Activated CD8-positive, alpha-beta memory T cell treated with anti-CD3 and anti-CD28 coated beads, Interleukin-2, amount 50 U/mL, for 24 hours (primary cell): ENCODE data around the gene ATP6V0E2.

Experiments used
- DNase-seq: peaks from one replicate; pipeline ENCODE4 v3.0.0-alpha.2; 2020; ENCODE audit errors: extremely low read depth

ATP6V0E2 gene

GRCh38 chr7:149862156-149862555 lies 11.6 kb upstream of the ATP6V0E2 start:
- no peak for DNase-seq

GRCh38 chr7:149863500-149863899 lies 10.3 kb upstream of the ATP6V0E2 start:
- DNase-seq: no peak

GRCh38 chr7:149864023-149864422 lies 9.7 kb upstream of the ATP6V0E2 start:
- DNase-seq: no peak

GRCh38 chr7:149864751-149865150 lies 9.0 kb upstream of the ATP6V0E2 start:
- no peak for DNase-seq

- no peak for DNase-seq
Observed at GRCh38 chr7:149865437-149865836, 8.3 kb upstream of the ATP6V0E2 start.

GRCh38 chr7:149866139-149866778 lies 7.5 kb upstream of the ATP6V0E2 start:
- no peak for DNase-seq

- no peak for DNase-seq
Observed at GRCh38 chr7:149866779-149867447, 6.9 kb upstream of the ATP6V0E2 start.

GRCh38 chr7:149867762-149868622 lies 5.8 kb upstream of the ATP6V0E2 start:
- DNase-seq: no peak

- no peak for DNase-seq
Observed at GRCh38 chr7:149868623-149869290, 5.0 kb upstream of the ATP6V0E2 start.

- no peak for DNase-seq
Observed at GRCh38 chr7:149869291-149869650, 4.5 kb upstream of the ATP6V0E2 start.

GRCh38 chr7:149869867-149870266 lies 3.9 kb upstream of the ATP6V0E2 start:
- DNase-seq: no peak

GRCh38 chr7:149870274-149870673 lies 3.5 kb upstream of the ATP6V0E2 start:
- DNase-seq: no peak

- no peak for DNase-seq
Observed at GRCh38 chr7:149870701-149871483, 2.9 kb upstream of the ATP6V0E2 start.

GRCh38 chr7:149871576-149871975 lies 2.2 kb upstream of the ATP6V0E2 start:
- no peak for DNase-seq

- no peak for DNase-seq
Observed at GRCh38 chr7:149872419-149873073, 1.2 kb upstream of the ATP6V0E2 start.

GRCh38 chr7:149873970-149874643 lies 338 bp downstream of the ATP6V0E2 start:
- no peak for DNase-seq

- no peak for DNase-seq
Observed at GRCh38 chr7:149874644-149875028, 867 bp downstream of the ATP6V0E2 start.

GRCh38 chr7:149875396-149875795 lies 1.6 kb downstream of the ATP6V0E2 start:
- no peak for DNase-seq

GRCh38 chr7:149877890-149878522 lies 4.2 kb downstream of the ATP6V0E2 start:
- no peak for DNase-seq

GRCh38 chr7:149878523-149878921 lies 4.8 kb downstream of the ATP6V0E2 start:
- no peak for DNase-seq
